HG03139 (cell line): Measurements from ENCODE around the gene GPR153.
"Not testable (repeated sequence)": the region's sequence is repeated elsewhere in the genome, so short reads cannot be mapped to it uniquely, and the experiment has no call there.

ENCODE experiments used
- ATAC-seq: cut with Tn5 transposase; IDR thresholded peaks from one replicate; pipeline ENCODE4 v1.9.1; 2021; ENCODE audit not compliant: unreplicated experiment

GPR153 gene

DNA sequence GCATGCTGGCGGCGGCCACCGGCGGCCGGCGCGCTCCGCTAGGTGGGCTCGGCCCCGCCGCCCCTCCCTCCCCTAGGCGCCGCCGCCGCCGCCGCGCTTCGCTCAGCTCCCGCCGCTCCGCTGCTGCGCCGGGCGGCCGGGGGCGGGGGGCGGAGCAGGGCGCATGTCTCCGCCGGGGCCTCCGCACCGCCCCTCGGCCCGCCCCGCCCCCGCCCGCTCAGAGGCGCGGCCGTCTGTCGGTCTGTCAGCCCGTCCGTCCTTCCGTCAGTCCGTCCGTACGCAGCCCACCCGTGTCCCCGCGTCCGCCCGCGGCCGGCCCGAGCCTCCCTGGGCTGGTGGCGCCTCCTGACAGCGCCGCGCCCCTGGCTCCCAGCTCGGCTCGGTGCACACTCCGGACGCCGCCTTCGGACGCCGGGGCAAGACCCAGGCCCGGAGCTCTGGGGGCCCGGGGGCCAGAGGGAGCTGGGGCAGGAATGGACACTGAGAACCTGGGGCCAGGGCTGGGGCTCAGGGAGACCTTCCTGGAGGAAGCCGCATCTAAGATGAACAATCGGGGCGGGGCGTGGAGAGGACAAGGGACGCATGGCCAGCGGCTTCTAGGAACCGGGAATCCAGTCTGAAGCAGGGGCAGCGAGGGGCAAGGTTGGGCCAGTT is at the start of gene GPR153:
GPR153 (minus strand) TSS at position 138 of the 654 bp plus-strand sequence. CDS start 6,193 bp downstream, outside the sequence.
- ATAC-seq, result no peak

GRCh38 chr1:6310116-6310848 is 49.4 kb upstream of the GPR153 start:
- ATAC-seq, result no peak

GRCh38 chr1:6309564-6309963 is 48.7 kb upstream of the GPR153 start:
- ATAC-seq, result no peak

GRCh38 chr1:6308449-6308848 is 47.6 kb upstream of the GPR153 start:
- no peak for ATAC-seq

DNA sequence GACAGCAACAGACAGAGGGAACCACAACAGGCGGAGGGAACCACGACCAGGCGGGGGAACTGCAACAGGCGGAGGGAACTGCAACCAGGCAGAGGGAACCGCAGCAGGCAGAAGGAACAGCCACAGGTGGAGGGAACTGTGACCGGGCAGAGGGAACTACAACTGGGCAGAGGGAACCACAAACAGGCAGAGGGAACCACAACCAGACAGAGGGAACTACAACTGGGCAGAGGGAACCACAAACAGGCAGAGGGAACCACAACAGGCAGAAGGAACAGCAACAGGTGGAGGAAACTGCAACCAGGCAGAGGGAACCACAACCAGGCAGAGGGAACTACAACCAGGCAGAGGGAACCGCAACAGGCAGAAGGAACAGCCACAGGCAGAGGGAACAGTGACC is 46.8 kb upstream of the GPR153 start:
- not testable (repeated sequence) for ATAC-seq

GRCh38 chr1:6307099-6307498 is 46.2 kb upstream of the GPR153 start:
- no peak for ATAC-seq

DNA sequence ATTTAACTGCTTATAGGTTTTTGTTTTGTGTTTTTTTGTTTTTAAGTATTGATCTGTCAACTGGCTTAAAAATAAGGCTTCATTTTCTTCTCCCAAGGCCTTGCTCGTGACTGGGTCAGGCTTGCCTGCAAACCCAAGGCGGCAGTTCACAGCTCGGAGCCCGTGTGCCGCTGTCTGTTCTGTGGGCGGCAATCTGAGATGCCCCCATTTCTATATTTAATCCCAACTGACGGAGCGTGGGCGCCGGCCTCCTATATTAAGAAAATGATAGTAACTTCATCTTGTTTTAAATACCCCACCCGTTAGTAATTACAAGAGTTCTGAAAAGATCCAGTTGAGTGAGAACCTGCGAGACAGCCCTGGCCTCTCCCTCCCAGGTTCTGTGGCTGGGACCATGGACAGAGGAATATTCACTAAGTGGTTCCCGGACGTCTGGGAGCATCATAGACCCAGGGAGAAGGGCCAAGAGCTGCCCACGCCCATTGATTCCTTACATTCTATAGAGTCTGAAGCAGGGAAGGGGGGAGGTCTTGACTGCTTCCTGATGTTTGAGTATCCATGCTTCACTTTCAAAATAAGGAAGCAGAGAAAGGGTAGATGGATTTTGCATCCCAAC is 42.6 kb upstream of the GPR153 start:
- ATAC-seq, result no peak

DNA sequence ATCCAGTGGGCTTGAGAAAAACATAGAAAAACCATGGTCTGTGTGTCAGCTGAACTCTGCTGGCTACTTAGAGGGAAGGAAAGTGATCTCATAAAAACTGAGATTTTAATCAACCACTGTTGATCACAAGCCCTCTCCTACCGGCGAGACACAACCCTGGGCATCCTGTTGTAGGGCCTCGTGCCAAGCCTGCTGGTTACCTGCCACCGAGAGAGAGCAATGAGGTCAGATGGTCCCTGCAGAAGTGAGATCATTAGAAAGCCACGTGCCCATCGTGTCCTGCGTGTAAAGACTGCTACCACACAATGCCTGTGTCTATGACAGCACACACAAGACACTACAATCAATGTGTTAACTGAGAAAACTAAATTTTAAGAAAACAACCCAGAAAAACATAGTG is 41.7 kb upstream of the GPR153 start:
- ATAC-seq, result no peak

DNA sequence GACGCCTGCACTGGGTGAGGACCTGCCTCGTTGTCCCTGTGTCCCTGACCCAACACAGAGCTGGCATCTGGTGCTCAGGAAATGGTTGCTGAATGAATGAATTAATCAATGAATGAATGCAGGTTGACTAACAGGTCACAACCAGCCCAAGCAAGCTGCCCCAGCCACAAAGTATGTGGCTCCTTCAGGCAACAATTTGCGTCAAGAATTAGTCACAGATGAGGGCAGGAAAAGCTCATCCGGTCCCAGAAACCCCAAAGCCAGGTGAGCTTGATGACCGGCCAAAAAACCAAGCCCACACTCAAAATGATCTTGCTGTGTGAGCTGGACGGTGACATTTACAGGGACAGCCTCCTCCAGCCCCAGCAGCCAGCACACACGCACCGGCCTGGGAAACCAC is 40.6 kb upstream of the GPR153 start:
- ATAC-seq, result no peak

- no peak for ATAC-seq
These were observed 39.6 kb upstream of the GPR153 start for GRCh38 chr1:6300342-6301048.

- no peak for ATAC-seq
These were observed 38.8 kb upstream of the GPR153 start for GRCh38 chr1:6299557-6300165.

DNA sequence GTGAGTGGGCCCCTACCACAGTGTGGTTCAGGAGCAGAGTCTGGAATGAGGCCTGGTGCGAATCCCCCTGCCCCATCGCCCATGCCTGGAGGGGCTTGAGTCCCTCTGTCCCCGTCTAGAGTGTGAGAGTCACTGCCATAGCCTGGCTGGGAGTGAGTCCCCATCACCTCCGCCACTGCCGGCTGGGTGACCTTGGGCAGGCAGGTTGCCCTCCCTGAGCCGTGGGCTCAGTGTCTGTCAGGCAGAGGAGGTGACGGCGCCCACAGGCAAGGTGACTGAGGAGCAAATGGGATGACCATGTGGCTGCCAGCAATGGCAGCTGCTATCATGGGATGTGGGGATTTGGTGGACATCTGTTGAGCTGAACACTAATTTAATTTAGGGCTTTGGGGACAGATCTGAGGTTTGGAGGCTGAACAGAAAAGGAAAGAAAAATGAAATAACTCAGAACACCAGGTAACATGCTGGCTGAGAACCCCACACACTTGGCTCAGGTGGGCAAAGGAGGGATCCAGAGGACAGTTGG is 38.1 kb upstream of the GPR153 start:
- no peak for ATAC-seq

DNA sequence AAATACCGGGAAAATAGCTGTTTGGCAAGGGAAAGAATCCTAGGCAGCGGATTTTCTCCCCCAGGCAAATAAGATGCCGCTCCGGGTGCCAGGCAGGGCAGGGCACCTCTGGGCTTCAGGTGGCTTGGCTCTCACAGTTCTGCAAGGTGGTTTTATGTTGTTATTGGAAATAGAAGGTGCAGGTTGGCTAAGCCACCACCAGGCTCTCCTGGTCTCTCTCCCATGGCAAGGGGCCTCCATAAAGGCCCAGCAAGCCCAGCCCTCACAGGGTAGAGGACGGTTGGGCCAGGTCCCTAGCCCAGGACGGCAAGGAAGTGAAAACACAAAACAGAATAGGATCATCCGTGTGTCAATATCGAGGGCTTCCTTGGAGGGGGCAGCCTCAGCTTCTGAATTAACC is 37.6 kb upstream of the GPR153 start:
- no peak for ATAC-seq

DNA sequence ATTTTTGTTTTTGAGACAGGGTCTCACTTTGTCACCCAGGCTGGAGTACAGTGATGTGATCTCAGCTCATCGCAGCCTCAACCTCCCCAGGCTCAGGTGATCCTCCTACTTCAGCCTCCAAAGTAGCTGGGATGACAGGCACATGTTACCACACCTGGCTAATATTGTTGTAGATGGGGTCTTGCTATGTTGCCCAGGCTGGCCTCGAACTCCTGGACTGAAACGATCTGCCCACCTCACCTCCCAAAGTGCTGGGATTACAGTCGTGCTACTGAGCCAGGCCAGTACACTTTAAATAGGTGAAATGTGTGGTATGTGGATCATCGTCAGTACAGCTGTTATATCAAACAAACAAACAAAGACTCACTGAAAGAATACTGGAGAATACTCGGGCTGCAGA is 35.0 kb upstream of the GPR153 start:
- ATAC-seq, result no peak

DNA sequence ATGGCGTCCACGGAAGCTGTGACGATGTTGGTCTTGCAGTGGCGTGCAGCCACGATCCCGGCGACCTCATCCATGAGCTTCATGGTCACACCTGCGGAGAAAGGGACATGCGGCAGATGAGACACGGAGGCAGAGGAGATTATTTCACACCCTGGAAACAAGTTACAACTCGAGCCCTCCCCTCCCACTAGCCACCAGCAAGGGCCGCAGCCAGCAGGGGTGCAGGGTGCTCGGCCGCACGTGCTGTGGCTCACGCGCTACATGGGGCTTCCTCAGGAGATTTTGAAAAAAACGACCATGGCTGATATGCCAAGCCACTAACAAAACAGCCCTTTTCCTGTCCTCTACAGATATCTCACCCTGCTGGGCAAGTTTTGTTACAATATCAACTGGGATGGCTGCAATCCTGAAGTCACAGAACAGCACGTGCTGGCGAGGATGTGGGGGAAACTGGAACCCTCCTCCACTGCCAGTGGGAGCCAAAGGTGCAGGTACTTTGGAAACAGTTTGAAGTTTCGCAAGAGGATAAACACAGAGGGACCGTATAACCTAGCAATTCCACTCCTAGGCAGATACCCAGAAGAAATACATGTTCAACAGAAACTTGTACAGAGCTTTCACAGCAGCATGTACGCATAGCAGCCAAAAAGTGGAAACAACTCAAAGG is 34.1 kb upstream of the GPR153 start:
- ATAC-seq, result no peak

GRCh38 chr1:6294080-6294889 is 33.4 kb upstream of the GPR153 start:
- no peak for ATAC-seq

DNA sequence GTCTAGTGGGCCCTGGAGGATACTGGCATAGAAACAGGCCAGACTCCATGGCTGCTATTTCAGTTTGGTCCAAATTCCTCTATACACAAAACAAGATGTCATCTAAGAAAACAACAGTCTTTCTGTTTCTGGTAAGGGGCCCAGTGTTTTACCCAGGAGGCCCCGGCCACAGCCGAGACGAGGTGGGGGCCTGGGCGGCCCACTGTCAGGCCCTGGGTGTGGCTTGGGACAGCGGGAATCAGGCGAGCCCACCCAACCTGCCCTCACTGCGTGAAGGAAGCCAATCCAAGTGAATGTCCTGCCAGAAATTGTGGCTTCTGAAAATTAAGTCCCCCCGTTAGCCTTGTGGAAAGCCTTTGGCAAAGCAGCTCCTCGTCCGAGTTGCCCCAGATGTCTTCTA is 31.2 kb upstream of the GPR153 start:
- no peak for ATAC-seq

- no peak for ATAC-seq
These were observed 27.8 kb upstream of the GPR153 start for GRCh38 chr1:6288665-6289064.

GRCh38 chr1:6288026-6288425 is 27.1 kb upstream of the GPR153 start:
- ATAC-seq, result no peak
